ENCODE data around the gene PTK7.

The PTK7 gene

GRCh38 chr6:43203718-43204095 is 127.6 kb downstream of the PTK7 start:
- no peak for DNase-seq (ENCODE audit: extremely low read depth in 1 of 2, low read depth in 1 of 2)

GRCh38 chr6:43204271-43205105 is 128.4 kb downstream of the PTK7 start:
- DNase-seq (ENCODE audit: extremely low read depth in 1 of 2, low read depth in 1 of 2): no peak

GRCh38 chr6:43205849-43206248 is 129.7 kb downstream of the PTK7 start:
- no peak for DNase-seq (ENCODE audit: extremely low read depth in 1 of 2, low read depth in 1 of 2)

- no peak for DNase-seq (ENCODE audit: extremely low read depth in 1 of 2, low read depth in 1 of 2)
These were observed 131.2 kb downstream of the PTK7 start for GRCh38 chr6:43207286-43207685.
